BJ (cell line): ENCODE data around the gene ALDH3A2. TPM values are rescaled to one million over a fixed set of nuclear protein-coding genes. Genes with fewer than 3 reads are reported as not detected.
"Not testable (repeated sequence)": the region's sequence is repeated elsewhere in the genome, so short reads cannot be mapped to it uniquely, and the experiment has no call there.

Experiments
- CTCF ChIA-PET: fragments of 350-600 bp; formaldehyde crosslinking; extraction: SDS; loops from one replicate; lab custom pipeline; 2021; ENCODE audit warnings: antibody characterized with exemption, inconsistent platforms; lab: Yijun Ruan, JAX
- POLR2A ChIA-PET: fragments of 300-600 bp; sonication (Branson Sonifier 250); formaldehyde crosslinking; extraction: SDS; loops from one replicate; lab custom pipeline; 2021; ENCODE audit warnings: antibody characterized with exemption; lab: Charles Lee
- DNase-seq: peaks from one replicate; pipeline ENCODE4 v3.0.0-alpha.2; 2011; ENCODE audit warnings: low read depth
- H3K27me3 ChIP-seq: 2 replicates; pipeline ENCODE4 v1.6.0; 2011; ENCODE audit warnings: low read length; ENCODE audit not compliant: control insufficient read depth, insufficient read depth
- H3K36me3 ChIP-seq: 2 replicates; pipeline ENCODE4 v1.5.1; 2011; ENCODE audit warnings: low read length; ENCODE audit not compliant: control insufficient read depth, insufficient read depth
- H3K4me3 ChIP-seq: 2 replicates; pipeline ENCODE4 v1.5.1; 2011; ENCODE audit warnings: low read depth, mild to moderate bottlenecking, control low read depth, low read length
- polyA plus RNA-seq: library from polyadenylated mRNA; depleted of rRNA; stranded (reverse); fragments of >200 nt; gene quantifications from 2 replicates; pipeline ENCODE4 v1.2.3, GENCODE V29; 2011
- TF ChIP-seq, protein P1 (sequence below): IDR thresholded peaks from 2 replicates; pipeline ENCODE4 v1.5.1; 2011; ENCODE audit warnings: low read depth, mild to moderate bottlenecking, control low read depth, inconsistent platforms, low read length, moderate library complexity; ENCODE audit not compliant: insufficient read depth

The ALDH3A2 gene
- polyA plus RNA-seq, 1 experiment: 10.2 TPM

DNA sequence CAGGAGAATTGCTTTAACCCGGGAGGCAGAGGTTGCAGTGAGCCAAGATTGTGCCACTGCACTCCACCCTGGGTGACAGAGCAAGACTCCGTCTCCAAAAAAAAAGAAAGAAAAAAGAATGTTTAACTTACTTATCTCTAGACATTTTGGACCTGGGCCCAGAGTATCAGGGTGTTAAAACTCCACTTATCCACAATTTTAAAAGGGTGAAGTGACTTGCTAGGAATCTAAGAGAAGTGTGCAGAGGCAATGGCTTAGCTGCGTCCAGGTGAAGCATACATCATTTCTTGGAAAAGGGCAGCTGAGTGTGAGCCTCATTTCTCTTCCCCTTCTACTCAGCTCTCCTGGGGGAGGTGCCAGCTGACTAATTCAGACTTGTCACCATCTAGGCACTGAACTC, 25.1 kb downstream of the ALDH3A2 start:
- ChIA-PET CTCF (interaction anchor here (1.6 kb wide), 1 partner anchor 161 kb away, joined by 5 read pairs; no protein-coding TSS in a partner anchor), POLR2A (no interaction called here)
- no peak for DNase-seq
- no peaks in the 10 kb centered on the region for H3K27me3 ChIP-seq
- TF ChIP-seq, protein P1, sequence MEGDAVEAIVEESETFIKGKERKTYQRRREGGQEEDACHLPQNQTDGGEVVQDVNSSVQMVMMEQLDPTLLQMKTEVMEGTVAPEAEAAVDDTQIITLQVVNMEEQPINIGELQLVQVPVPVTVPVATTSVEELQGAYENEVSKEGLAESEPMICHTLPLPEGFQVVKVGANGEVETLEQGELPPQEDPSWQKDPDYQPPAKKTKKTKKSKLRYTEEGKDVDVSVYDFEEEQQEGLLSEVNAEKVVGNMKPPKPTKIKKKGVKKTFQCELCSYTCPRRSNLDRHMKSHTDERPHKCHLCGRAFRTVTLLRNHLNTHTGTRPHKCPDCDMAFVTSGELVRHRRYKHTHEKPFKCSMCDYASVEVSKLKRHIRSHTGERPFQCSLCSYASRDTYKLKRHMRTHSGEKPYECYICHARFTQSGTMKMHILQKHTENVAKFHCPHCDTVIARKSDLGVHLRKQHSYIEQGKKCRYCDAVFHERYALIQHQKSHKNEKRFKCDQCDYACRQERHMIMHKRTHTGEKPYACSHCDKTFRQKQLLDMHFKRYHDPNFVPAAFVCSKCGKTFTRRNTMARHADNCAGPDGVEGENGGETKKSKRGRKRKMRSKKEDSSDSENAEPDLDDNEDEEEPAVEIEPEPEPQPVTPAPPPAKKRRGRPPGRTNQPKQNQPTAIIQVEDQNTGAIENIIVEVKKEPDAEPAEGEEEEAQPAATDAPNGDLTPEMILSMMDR: no peak
- H3K36me3 ChIP-seq: 0 out of 2 replicates have a peak, but pooled peaks cover 1% of the 10 kb centered on the region
- H3K4me3 ChIP-seq: no peak overlapping the region

DNA sequence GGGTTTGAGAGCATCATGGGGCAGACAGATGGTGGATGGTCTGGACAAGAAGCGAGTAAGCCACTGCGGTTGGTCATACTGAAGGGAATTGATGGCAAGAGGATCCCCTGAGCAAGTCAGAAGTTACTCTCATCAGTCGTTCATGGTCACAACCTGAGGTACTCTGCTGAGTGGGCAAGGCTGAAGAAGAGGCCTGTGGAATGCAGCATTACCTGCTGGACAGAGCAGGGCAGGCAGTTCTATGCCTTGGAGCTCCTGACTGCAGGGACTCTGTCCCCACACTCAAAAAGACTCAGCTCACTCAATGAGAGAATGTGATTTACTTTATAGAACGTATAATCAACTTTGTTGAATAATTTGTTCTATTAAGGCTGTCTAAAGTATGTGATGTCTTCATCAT, 28.3 kb downstream of the ALDH3A2 start:
- DNase-seq: no peak
- H3K36me3 ChIP-seq: 0 out of 2 replicates have a peak, but pooled peaks cover 1% of the 10 kb centered on the region
- CTCF ChIA-PET: interaction anchor here (1.2 kb wide), 1 partner anchor 122 kb away, joined by 3 read pairs; no protein-coding TSS in a partner anchor
- no peaks in the 10 kb centered on the region for H3K27me3 ChIP-seq
- TF ChIP-seq, protein P1: no peak
- POLR2A ChIA-PET: no interaction called here
- H3K4me3 ChIP-seq: no peak overlapping the region

DNA sequence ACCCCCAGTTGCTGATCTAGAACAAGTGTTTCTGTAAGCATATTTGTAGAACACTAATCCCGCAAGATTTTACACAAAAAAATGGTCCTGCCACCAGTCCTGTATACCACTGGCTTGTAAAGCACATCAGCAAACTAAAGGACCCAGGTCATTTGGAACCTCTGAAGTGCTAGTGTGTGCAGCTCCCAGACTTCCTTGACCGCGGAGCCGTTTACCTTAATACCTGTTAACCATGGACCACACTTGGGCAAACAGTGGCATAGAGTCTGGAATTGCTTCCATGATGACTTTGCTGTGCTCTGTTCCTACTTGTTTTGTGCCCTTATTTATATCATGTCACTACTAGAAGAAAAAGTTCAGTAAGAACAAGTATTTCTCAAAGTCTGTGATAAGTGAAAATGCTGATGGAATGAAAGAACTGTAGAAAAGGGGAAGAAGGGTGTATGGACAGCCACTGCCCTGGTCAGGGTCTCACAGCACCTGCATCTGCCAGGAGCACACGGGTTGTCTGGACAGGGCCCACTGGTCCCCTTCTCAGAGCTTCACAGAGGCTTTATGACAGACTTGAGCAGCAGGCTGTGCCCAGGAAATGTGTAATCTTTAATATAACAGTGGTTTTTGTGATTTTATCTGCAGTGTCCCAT, 29.3 kb downstream of the ALDH3A2 start:
- ChIA-PET POLR2A (no interaction called here), CTCF (interaction anchor here (1.2 kb wide), 1 partner anchor 123 kb away, joined by 3 read pairs; no protein-coding TSS in a partner anchor)
- Histone ChIP-seq H3K27me3 (no peaks in the 10 kb centered on the region), H3K36me3 (0 out of 2 replicates have a peak, but pooled peaks cover 1% of the 10 kb centered on the region), H3K4me3 (no peak overlapping the region)
- TF ChIP-seq, protein P1: no peak
- DNase-seq: no peak

DNA sequence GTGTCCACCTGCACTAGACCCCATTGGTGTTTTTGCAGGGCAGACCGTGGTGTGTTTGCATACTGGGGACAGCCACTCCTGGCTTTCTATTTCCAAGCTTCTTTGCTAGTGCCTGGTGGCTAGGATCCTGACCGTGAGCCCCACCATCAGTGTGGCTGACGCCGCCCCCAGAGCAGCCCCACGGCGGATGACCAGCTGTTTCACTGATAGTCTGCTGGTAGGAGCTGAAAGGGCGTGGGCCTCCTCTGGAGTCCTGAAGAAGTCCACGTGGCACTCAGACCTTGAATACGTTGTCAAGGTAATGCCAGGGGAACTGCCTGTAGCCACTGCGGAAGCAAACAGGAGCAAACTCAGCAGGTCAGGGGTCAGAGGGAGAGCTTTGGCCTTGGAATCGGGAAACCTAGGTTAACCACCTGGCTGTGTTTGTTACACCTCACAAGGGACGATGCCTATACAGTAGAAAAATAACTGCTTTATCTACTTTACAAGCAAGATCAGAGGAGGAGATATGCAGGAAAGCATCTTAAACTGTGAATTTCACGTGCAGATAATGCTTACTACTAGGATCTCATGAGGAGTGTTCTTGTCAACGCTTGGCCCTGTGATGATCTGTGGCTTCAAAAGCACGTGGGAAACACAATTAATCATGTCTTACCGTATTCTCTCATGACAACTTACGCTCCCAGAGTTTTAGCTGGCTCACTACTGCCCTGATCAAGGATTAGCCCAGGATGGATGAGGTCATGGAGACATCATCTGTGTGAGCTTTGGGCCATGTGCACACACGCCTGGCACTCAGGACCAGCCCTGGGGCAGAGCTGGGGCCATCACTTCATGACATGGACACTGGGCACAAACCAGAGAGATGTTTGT, 30.3 kb downstream of the ALDH3A2 start:
- H3K4me3 ChIP-seq: no peak overlapping the region
- TF ChIP-seq, protein P1: no peak
- ChIA-PET POLR2A (no interaction called here), CTCF (no interaction called here)
- H3K27me3 ChIP-seq: no peaks in the 10 kb centered on the region
- no peak for DNase-seq
- 0 out of 2 replicates have a peak, but pooled peaks cover 1% of the 10 kb centered on the region for H3K36me3 ChIP-seq

DNA sequence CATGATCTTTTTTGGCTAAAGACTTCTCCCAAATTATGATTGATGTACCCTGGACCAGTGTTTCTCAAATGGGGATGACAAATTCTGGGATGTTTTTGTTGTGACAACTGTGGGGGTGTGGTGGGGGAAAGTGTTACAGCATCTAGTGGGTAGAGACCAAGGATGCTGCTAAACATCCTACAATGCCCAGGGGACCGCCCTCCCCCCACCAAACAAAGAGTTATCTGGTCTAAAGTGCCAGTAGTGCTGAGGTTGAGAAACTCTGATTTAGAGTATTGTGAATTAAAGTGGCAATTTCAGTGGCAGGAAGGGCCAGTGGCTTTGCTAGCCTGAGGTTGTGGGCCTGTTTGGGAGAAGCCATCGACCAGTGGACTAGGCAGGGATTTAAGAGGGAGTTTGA, 34.6 kb downstream of the ALDH3A2 start:
- POLR2A ChIA-PET: no interaction called here
- CTCF ChIA-PET: interaction anchor here (1.3 kb wide), 1 partner anchor 19 kb away, joined by 3 read pairs; no protein-coding TSS in a partner anchor

DNA sequence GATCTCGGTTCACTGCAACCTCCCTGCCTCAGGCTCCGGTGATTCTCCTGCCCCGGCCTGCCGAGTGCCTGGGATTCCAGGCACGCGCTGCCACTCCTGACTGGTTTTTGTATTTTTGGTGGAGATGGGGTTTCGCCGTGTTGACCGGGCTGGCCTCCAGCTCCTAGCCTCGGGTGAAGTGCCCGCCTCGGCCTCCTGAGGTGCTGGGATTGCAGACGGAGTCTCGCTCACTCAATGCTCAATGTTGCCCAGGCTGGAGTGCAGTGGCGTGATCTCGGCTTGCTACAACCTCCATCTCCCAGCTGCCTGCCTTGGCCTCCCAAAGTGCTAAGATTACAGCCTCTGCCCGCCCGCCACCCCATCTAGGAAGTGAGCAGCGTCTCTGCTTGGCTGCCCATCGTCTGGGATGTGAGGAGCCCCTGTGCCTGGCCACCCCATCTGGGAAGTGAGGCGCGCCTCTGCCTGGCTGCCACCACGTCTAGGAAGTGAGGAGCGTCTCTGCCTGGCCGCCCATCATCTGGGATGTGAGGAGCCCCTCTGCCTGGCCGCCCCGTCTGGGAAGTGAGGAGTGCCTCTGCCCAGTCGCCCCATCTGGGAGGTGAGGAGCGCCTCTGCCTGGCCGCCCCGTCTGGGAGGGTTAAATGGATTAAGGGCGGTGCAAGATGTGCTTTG, 36.5 kb downstream of the ALDH3A2 start:
- H3K4me3 ChIP-seq, POLR2A ChIA-PET, H3K27me3 ChIP-seq, H3K36me3 ChIP-seq, DNase-seq: not testable (repeated sequence)
- CTCF ChIA-PET: interaction anchor here (0.8 kb wide), 1 partner anchor 60 kb away, joined by 4 read pairs; no protein-coding TSS in a partner anchor

More for the DNA sequence above, 34.6 kb downstream of the ALDH3A2 start:
- Histone ChIP-seq H3K36me3 (no peaks in the 10 kb centered on the region), H3K27me3 (no peaks in the 10 kb centered on the region), H3K4me3 (no peak overlapping the region)
- TF ChIP-seq, protein P1: no peak
- DNase-seq: no peak
